ENCODE results near the gene LRRTM4. TPM values are rescaled to one million over a fixed set of nuclear protein-coding genes. Genes with fewer than 3 reads are reported as not detected.

The LRRTM4 gene
- total RNA-seq, 2 donors from 2014 or later, result 0.24 TPM; not detected in 1

GRCh38 chr2:77397763-77398162, 124.4 kb downstream of the LRRTM4 start:
- H3K4me1 ChIP-seq, result no peaks in the 10 kb centered on the region
- no peak overlapping the region for H3K4me3 ChIP-seq
- no peaks in the 10 kb centered on the region for H3K36me3 ChIP-seq
- no peak for DNase-seq (ENCODE audit: low spot score)
- TF ChIP-seq, protein P1, sequence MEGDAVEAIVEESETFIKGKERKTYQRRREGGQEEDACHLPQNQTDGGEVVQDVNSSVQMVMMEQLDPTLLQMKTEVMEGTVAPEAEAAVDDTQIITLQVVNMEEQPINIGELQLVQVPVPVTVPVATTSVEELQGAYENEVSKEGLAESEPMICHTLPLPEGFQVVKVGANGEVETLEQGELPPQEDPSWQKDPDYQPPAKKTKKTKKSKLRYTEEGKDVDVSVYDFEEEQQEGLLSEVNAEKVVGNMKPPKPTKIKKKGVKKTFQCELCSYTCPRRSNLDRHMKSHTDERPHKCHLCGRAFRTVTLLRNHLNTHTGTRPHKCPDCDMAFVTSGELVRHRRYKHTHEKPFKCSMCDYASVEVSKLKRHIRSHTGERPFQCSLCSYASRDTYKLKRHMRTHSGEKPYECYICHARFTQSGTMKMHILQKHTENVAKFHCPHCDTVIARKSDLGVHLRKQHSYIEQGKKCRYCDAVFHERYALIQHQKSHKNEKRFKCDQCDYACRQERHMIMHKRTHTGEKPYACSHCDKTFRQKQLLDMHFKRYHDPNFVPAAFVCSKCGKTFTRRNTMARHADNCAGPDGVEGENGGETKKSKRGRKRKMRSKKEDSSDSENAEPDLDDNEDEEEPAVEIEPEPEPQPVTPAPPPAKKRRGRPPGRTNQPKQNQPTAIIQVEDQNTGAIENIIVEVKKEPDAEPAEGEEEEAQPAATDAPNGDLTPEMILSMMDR (IDR thresholded peaks at IDR 0.05), result no peak
- H3K27ac ChIP-seq, result no peak overlapping the region
- no peaks in the 10 kb centered on the region for H3K9me3 ChIP-seq
- no peaks in the 10 kb centered on the region for H3K27me3 ChIP-seq

- TF ChIP-seq, protein P1 (IDR thresholded peaks at IDR 0.05), result no peak
- DNase-seq (ENCODE audit: low spot score), result no peak
- Histone ChIP-seq H3K4me3 (no peak overlapping the region), H3K36me3 (no peaks in the 10 kb centered on the region), H3K9me3 (no peaks in the 10 kb centered on the region), H3K27me3 (no peaks in the 10 kb centered on the region), H3K4me1 (no peaks in the 10 kb centered on the region), H3K27ac (no peak overlapping the region)
Observed at GRCh38 chr2:77395011-77395410, 127.2 kb downstream of the LRRTM4 start.

GRCh38 chr2:77391119-77391518, 131.1 kb downstream of the LRRTM4 start:
- no peak overlapping the region for H3K4me3 ChIP-seq
- TF ChIP-seq, protein P1 (IDR thresholded peaks at IDR 0.05), result no peak

DNA sequence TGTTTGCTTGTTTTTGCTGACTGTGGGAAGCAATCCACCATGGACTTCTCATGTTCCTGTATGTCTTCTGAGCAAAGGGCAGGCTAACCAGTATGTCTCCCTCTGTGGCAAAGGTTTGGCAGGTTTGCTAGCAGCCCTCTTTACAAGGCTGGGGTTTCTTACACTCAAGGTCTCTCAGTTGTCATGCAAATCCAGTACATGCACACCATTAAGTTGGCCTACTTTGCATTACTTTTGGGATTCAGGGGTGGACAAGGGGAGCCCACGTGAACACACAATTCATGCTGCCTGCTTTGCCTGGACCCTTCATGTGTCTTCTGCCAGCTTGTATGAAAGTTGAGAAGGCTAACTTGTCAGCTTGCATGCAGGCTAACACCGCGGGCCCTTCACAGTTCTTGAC, 134.9 kb downstream of the LRRTM4 start:
- no peaks in the 10 kb centered on the region for H3K9me3 ChIP-seq
- TF ChIP-seq, protein P1 (IDR thresholded peaks at IDR 0.05), result no peak
- no peaks in the 10 kb centered on the region for H3K4me1 ChIP-seq
- no peak for DNase-seq (ENCODE audit: low spot score)
- no peak overlapping the region for H3K4me3 ChIP-seq
- H3K27ac ChIP-seq, result no peak overlapping the region
- no peaks in the 10 kb centered on the region for H3K36me3 ChIP-seq
- no peaks in the 10 kb centered on the region for H3K27me3 ChIP-seq

More at GRCh38 chr2:77391119-77391518, 131.1 kb downstream of the LRRTM4 start:
- H3K27me3 ChIP-seq, result no peaks in the 10 kb centered on the region
- DNase-seq (ENCODE audit: low spot score), result no peak
- no peak overlapping the region for H3K27ac ChIP-seq
- no peaks in the 10 kb centered on the region for H3K9me3 ChIP-seq
- H3K4me1 ChIP-seq, result no peaks in the 10 kb centered on the region
- no peaks in the 10 kb centered on the region for H3K36me3 ChIP-seq

DNA sequence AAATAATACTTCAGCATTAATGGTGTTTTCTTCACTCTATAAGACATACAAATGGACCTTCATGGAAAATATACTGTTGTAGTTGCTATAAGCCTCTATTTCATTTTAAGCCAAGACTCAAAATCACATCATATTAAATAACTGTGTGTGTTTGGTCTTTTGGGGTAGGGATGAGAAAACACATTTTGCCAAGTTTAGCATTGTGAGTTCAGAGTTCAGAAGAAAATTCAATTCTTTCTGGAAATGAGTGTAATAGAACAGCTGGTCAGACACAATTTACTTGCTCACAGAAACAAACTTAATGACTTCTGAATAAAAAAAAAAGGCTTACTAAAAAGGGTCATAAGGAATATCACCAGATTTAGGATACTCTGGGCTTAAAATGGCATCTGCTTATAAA, 149.5 kb downstream of the LRRTM4 start:
- TF ChIP-seq, protein P1 (IDR thresholded peaks at IDR 0.05), result no peak
- no peaks in the 10 kb centered on the region for H3K4me1 ChIP-seq
- DNase-seq (ENCODE audit: low spot score), result no peak
- no peak overlapping the region for H3K4me3 ChIP-seq
- H3K27me3 ChIP-seq, result no peaks in the 10 kb centered on the region
- no peaks in the 10 kb centered on the region for H3K36me3 ChIP-seq
- no peak overlapping the region for H3K27ac ChIP-seq
- no peaks in the 10 kb centered on the region for H3K9me3 ChIP-seq

DNA sequence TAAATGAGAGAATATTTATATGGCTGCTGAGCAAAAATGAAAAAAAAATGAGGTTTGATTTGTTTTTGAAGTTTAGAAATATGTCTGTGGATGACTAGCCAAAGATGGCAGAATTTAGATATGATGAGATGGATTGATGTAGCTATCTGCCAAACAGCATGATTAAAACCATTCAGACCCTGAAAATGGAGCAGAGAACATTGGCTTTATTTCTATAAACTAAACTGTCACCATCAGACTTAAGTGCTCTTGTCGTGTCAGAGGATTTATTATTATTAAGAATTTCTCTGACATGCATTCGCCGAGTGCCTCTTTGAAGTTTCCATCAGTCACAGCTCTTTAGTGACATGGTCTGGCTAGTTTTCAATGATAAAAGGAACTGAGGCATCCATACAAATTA, 151.7 kb downstream of the LRRTM4 start:
- Histone ChIP-seq H3K27me3 (no peaks in the 10 kb centered on the region), H3K4me1 (no peaks in the 10 kb centered on the region), H3K9me3 (no peaks in the 10 kb centered on the region), H3K4me3 (no peak overlapping the region), H3K36me3 (no peaks in the 10 kb centered on the region), H3K27ac (no peak overlapping the region)
- TF ChIP-seq, protein P1 (IDR thresholded peaks at IDR 0.05), result no peak
- no peak for DNase-seq (ENCODE audit: low spot score)

Data from right atrium auricular region (tissue), 2 donors.